ENCODE data around the gene TOB2.
"Not testable (repeated sequence)": the region's sequence is repeated elsewhere in the genome, so short reads cannot be mapped to it uniquely, and the experiment has no call there.

TOB2 gene

GRCh38 chr22:41425660-41426365 is 20.8 kb downstream of the TOB2 start:
- no peak for DNase-seq

GRCh38 chr22:41418717-41419116 is 27.9 kb downstream of the TOB2 start:
- DNase-seq: no peak

GRCh38 chr22:41417622-41418390 is 28.8 kb downstream of the TOB2 start:
- DNase-seq: no peak

- no peak for DNase-seq
Observed at GRCh38 chr22:41415554-41415953, 31.0 kb downstream of the TOB2 start.

GRCh38 chr22:41411021-41411851 is 35.4 kb downstream of the TOB2 start:
- peak; percentile 0 for DNase-seq

- DNase-seq: no peak
Observed at GRCh38 chr22:41410311-41410751, 36.3 kb downstream of the TOB2 start.

GRCh38 chr22:41408665-41409064 is 37.9 kb downstream of the TOB2 start:
- DNase-seq: no peak

GRCh38 chr22:41407433-41407832 is 39.2 kb downstream of the TOB2 start:
- DNase-seq: no peak

- no peak for DNase-seq
Observed at GRCh38 chr22:41406410-41406809, 40.2 kb downstream of the TOB2 start.

GRCh38 chr22:41405588-41405987 is 41.0 kb downstream of the TOB2 start:
- no peak for DNase-seq

- peak; percentile 85 for DNase-seq
Observed at GRCh38 chr22:41403532-41404318, 42.9 kb downstream of the TOB2 start.

GRCh38 chr22:41402851-41403250 is 43.8 kb downstream of the TOB2 start:
- DNase-seq: not testable (repeated sequence)

GRCh38 chr22:41401781-41402648 is 44.6 kb downstream of the TOB2 start:
- peak; percentile 51 for DNase-seq

GRCh38 chr22:41398921-41399320 is 47.7 kb downstream of the TOB2 start:
- no peak for DNase-seq

- no peak for DNase-seq
Observed at GRCh38 chr22:41397143-41397811, 49.3 kb downstream of the TOB2 start.

- DNase-seq: no peak
Observed at GRCh38 chr22:41395531-41396240, 50.9 kb downstream of the TOB2 start.

- DNase-seq: no peak
Observed at GRCh38 chr22:41394012-41394356, 52.6 kb downstream of the TOB2 start.

- no peak for DNase-seq
Observed at GRCh38 chr22:41387341-41387740, 59.3 kb downstream of the TOB2 start.

- DNase-seq: no peak
Observed at GRCh38 chr22:41384128-41384527, 62.5 kb downstream of the TOB2 start.

Measured in NCI-H1105 treated with DMSO at 0.1 percent for 48 hours (cell line).